Panc1 (cell line): Measurements from ENCODE around the gene RAB4A. TPM values are rescaled to one million over a fixed set of nuclear protein-coding genes. Genes with fewer than 3 reads are reported as not detected.

Experiments used
- ATAC-seq: fragments of 200-7000 bp; cut with Tn5 transposase; 2 replicates; pipeline ENCODE4 v1.9.1; 2020; ENCODE audit warnings: mild to moderate bottlenecking, moderate library complexity
- BruUV-seq: library from RNA; stranded (reverse); fragments of 400-500 nt; replicated peaks from 2 replicates; lab custom pipeline; 2021; lab: Mats Ljungman, UMichigan
- CTCF ChIA-PET: fragments of 300-600 bp; sonication (Branson Sonifier 250); formaldehyde crosslinking; loops from one replicate; lab custom pipeline; 2022; ENCODE audit warnings: antibody characterized with exemption; lab: Charles Lee
- POLR2A ChIA-PET: fragments of 300-600 bp; sonication (Branson Sonifier 250); formaldehyde crosslinking; loops from one replicate; lab custom pipeline; 2022; ENCODE audit warnings: antibody characterized with exemption; lab: Charles Lee
- DNase-seq: peaks from one replicate; pipeline ENCODE4 v3.0.0-alpha.2; 2010; ENCODE audit warnings: low read depth, low spot score
- H3K27ac ChIP-seq: 2 replicates; pipeline ENCODE4 v1.5.1; 2011; ENCODE audit warnings: mild to moderate bottlenecking, low read length, inconsistent platforms
- H3K27me3 ChIP-seq: fragments of 200-500 bp; sonication (Bioruptor generic); 2 replicates; pipeline ENCODE4 v1.6.0; 2014; ENCODE audit warnings: low read length, inconsistent platforms; ENCODE audit not compliant: control insufficient read depth, insufficient read depth
- H3K36me3 ChIP-seq: fragments of 200-500 bp; sonication (Bioruptor generic); 2 replicates; pipeline ENCODE4 v1.5.1; 2014; ENCODE audit warnings: inconsistent platforms, mild to moderate bottlenecking, low read length, moderate library complexity; ENCODE audit not compliant: control insufficient read depth, insufficient read depth
- H3K4me1 ChIP-seq: 2 replicates; pipeline ENCODE4 v1.5.1; 2011; ENCODE audit warnings: inconsistent platforms, mild to moderate bottlenecking, low read length, moderate library complexity; ENCODE audit not compliant: control insufficient read depth, insufficient read depth
- H3K4me3 ChIP-seq, 2 experiments: 2 replicates each; pipeline ENCODE4 v1.5.1; 2011 to 2012; ENCODE audit warnings: low read depth in 2 of 2, low read length in 2 of 2, mild to moderate bottlenecking in 2 of 2, inconsistent platforms in 1 of 2, moderate library complexity in 1 of 2
- H3K9me3 ChIP-seq: fragments of 200-500 bp; sonication (Bioruptor generic); 2 replicates; pipeline ENCODE4 v1.5.1; 2014; ENCODE audit warnings: low read depth, mild to moderate bottlenecking, inconsistent platforms, low read length, moderate library complexity; ENCODE audit not compliant: control insufficient read depth, insufficient read depth
- CTCF ChIP-seq: fragments of 450-650 bp; IDR thresholded peaks from 2 replicates; pipeline ENCODE4 v1.5.1; 2017; ENCODE audit warnings: mild to moderate bottlenecking
- POLR2AphosphoS5 ChIP-seq: IDR thresholded peaks from 2 replicates; pipeline ENCODE4 v1.6.1; 2012; ENCODE audit warnings: mild to moderate bottlenecking, low read depth, low read length, moderate library complexity
- REST ChIP-seq, 2 experiments: IDR thresholded peaks; 2 replicates each; pipeline ENCODE4 v1.6.1; 2011 to 2012; ENCODE audit warnings: low read depth in 2 of 2, control low read depth in 1 of 2, low read length in 1 of 2, mild to moderate bottlenecking in 1 of 2, moderate library complexity in 1 of 2; ENCODE audit not compliant: insufficient read depth in 1 of 2
- SIN3A ChIP-seq: IDR thresholded peaks from 2 replicates; pipeline ENCODE4 v1.6.1; 2012; ENCODE audit warnings: low read depth, mild to moderate bottlenecking, low read length, moderate library complexity, borderline replicate concordance; ENCODE audit not compliant: insufficient read depth
- TCF7L2 ChIP-seq: IDR thresholded peaks from 2 replicates; pipeline ENCODE4 v1.6.1; 2011; ENCODE audit warnings: mild to moderate bottlenecking, low read depth, low read length, inconsistent platforms
- in situ Hi-C: cut with HindIII; loops from 2 replicates; pipeline ENCODE4 v1.10.0; 2016; ENCODE audit warnings: low sequenced_read_pairs, low pct_unique_long_range_greater_than_20kb
- intact Hi-C: fragments of 100-400 bp; cut with micrococcal nuclease; formaldehyde crosslinking; loops from one replicate; pipeline ENCODE4 v1.10.0; 2022; ENCODE audit not compliant: unreplicated experiment
- total RNA-seq: library from RNA; stranded (reverse); gene quantifications from one replicate; pipeline ENCODE4 v1.2.1, GENCODE V29; 2021; ENCODE audit not compliant: unreplicated experiment

RAB4A gene
- total RNA-seq, 1 experiment from 2014 or later: 73.0 TPM

GRCh38 chr1:229342656-229343569 lies 72.0 kb downstream of the RAB4A start, which contains the start of gene CCSAP:
Gene CCSAP, minus strand, starts transcription at chr1:229343047. Its CDS starts 582 bp downstream, at chr1:229342465.
- Histone ChIP-seq H3K36me3 (no peaks in the 10 kb centered on the region), H3K27ac (peak within 1 kb of the TSS; percentile 86), H3K4me3 (peak within 1 kb of the TSS; percentile 70 to 83), H3K9me3 (no peaks in the 10 kb centered on the region), H3K4me1 (peaks cover 22% of the 10 kb centered on the region), H3K27me3 (no peaks in the 10 kb centered on the region)
- ChIA-PET POLR2A (interaction anchor here (0.5 to 1.4 kb wide), 3 partner anchors 13 to 99 kb away, joined by 3 to 6 read pairs (median 3); no protein-coding TSS in a partner anchor), CTCF (no interaction called here)
- intact Hi-C loops (loop anchor here (10.0 kb wide), 3 partner anchors 62 to 142 kb away; no protein-coding TSS in a partner anchor), in situ Hi-C loops (no loop called here)
- BruUV-seq: no TSS peak
- TF ChIP-seq TCF7L2: no peak
- 0 out of 2 replicates have a peak, but pooled peaks have one; percentile 30 for TF ChIP-seq SIN3A
- DNase-seq (no peak), ATAC-seq (peak; percentile 72)

- H3K36me3 ChIP-seq: no peaks in the 10 kb centered on the region
- H3K4me1 ChIP-seq: peaks cover 18% of the 10 kb centered on the region
- no peak overlapping the region for H3K27ac ChIP-seq
- DNase-seq: no peak
- H3K4me3 ChIP-seq: no peak overlapping the region
- no TSS peak for BruUV-seq
- ChIA-PET POLR2A (no interaction called here), CTCF (no interaction called here)
- intact Hi-C loops: loop anchor here (10.0 kb wide), 3 partner anchors 61 to 141 kb away; no protein-coding TSS in a partner anchor
- in situ Hi-C loops: no loop called here
- H3K9me3 ChIP-seq: no peaks in the 10 kb centered on the region
- H3K27me3 ChIP-seq: no peaks in the 10 kb centered on the region
- ATAC-seq: no peak
- TF ChIP-seq REST (IDR thresholded peaks at IDR 0.05; ENCODE audit: insufficient read depth in 1 of 2, low read depth in 2 of 2, low read length in 1 of 2): no peak
- TF ChIP-seq SIN3A: no peak
- TF ChIP-seq POLR2AphosphoS5: no peak
- no peak for TF ChIP-seq TCF7L2
- no peak for TF ChIP-seq CTCF
Observed at GRCh38 chr1:229344139-229344538, 73.2 kb downstream of the RAB4A start.
